OCI-LY7 (cell line): ENCODE results near the gene IKZF1. TPM values are rescaled to one million over a fixed set of nuclear protein-coding genes. Genes with fewer than 3 reads are reported as not detected.

Source experiments
- BruUV-seq: library from RNA; stranded (reverse); fragments of 400-500 nt; replicated peaks from 2 replicates; lab custom pipeline; 2021; lab: Mats Ljungman, UMichigan
- CTCF ChIA-PET: fragments of 300-600 bp; sonication (Branson Sonifier 250); formaldehyde crosslinking; loops from one replicate; lab custom pipeline; 2022; ENCODE audit warnings: antibody characterized with exemption; ENCODE audit not compliant: unreplicated experiment; lab: Charles Lee
- POLR2A ChIA-PET: fragments of 300-600 bp; sonication (Branson Sonifier 250); formaldehyde crosslinking; loops from one replicate; lab custom pipeline; 2022; ENCODE audit warnings: antibody characterized with exemption; lab: Charles Lee
- DNase-seq: peaks from one replicate; pipeline ENCODE4 v3.0.0-alpha.2; 2015; ENCODE audit warnings: low spot score
- H2AFZ ChIP-seq: fragments of 200-600 bp; sonication (generic), shearing (Covaris generic); 2 replicates; pipeline ENCODE4 v1.6.1; 2014; ENCODE audit warnings: mild to moderate bottlenecking, antibody characterized with exemption, low read length, moderate library complexity
- H3K27ac ChIP-seq: fragments of 200-600 bp; sonication (generic); 2 replicates; pipeline ENCODE4 v1.5.1; 2014; ENCODE audit warnings: mixed run types, low read depth, mild to moderate bottlenecking, moderate library complexity, low read length, inconsistent platforms; ENCODE audit not compliant: poor library complexity, severe bottlenecking
- H3K36me3 ChIP-seq: fragments of 200-600 bp; sonication (generic); 2 replicates; pipeline ENCODE4 v1.6.1; 2014; ENCODE audit warnings: mild to moderate bottlenecking, antibody characterized with exemption, low read length, moderate library complexity, mixed read lengths; ENCODE audit not compliant: insufficient read depth
- H3K4me1 ChIP-seq: fragments of 200-600 bp; sonication (generic); 2 replicates; pipeline ENCODE4 v1.5.1; 2014; ENCODE audit warnings: mild to moderate bottlenecking, low read length; ENCODE audit not compliant: insufficient read depth, poor library complexity, severe bottlenecking
- H3K4me2 ChIP-seq: fragments of 200-600 bp; sonication (generic); 2 replicates; pipeline ENCODE4 v1.6.1; 2014; ENCODE audit warnings: mild to moderate bottlenecking, low read length
- H3K4me3 ChIP-seq: fragments of 200-600 bp; sonication (generic); 2 replicates; pipeline ENCODE4 v1.5.1; 2014; ENCODE audit warnings: mild to moderate bottlenecking, low read depth, low read length; ENCODE audit not compliant: poor library complexity, severe bottlenecking
- H3K79me2 ChIP-seq: fragments of 200-600 bp; sonication (generic); 2 replicates; pipeline ENCODE4 v1.6.1; 2016; ENCODE audit warnings: low read depth, mild to moderate bottlenecking, low read length, moderate library complexity, mixed read lengths; ENCODE audit not compliant: insufficient read depth
- H3K9me2 ChIP-seq: fragments of 200-600 bp; sonication (generic); 2 replicates; pipeline ENCODE4 v1.6.1; 2016; ENCODE audit warnings: mild to moderate bottlenecking, low read length, mixed read lengths; ENCODE audit not compliant: insufficient read depth
- H3K9me3 ChIP-seq: fragments of 200-600 bp; sonication (generic); 2 replicates; pipeline ENCODE4 v1.6.1; 2014; ENCODE audit warnings: mild to moderate bottlenecking, mixed run types, low read length, mixed read lengths
- H4K20me1 ChIP-seq: fragments of 200-600 bp; sonication (generic); 2 replicates; pipeline ENCODE4 v1.6.1; 2014; ENCODE audit warnings: mild to moderate bottlenecking, antibody characterized with exemption, low read length, moderate library complexity, mixed read lengths; ENCODE audit not compliant: insufficient read depth
- EZH2phosphoT487 ChIP-seq: fragments of 200-600 bp; sonication (generic); IDR thresholded peaks from 2 replicates; pipeline ENCODE4 v1.6.1; 2018; ENCODE audit warnings: low read depth, borderline replicate concordance, mild to moderate bottlenecking, mixed run types, antibody characterized with exemption, low read length, moderate library complexity, mixed read lengths
- intact Hi-C: fragments of 100-400 bp; cut with micrococcal nuclease; formaldehyde crosslinking; loops from one replicate; pipeline ENCODE4 v1.10.0; 2022; ENCODE audit not compliant: unreplicated experiment
- total RNA-seq, 2 experiments: library from RNA; depleted of rRNA in 1 of 2; stranded (reverse); fragments of >200 nt in 1 of 2; shearing (Covaris generic) in 1 of 2; gene quantifications; 2 replicates each; pipeline ENCODE4 v1.2.3, GENCODE V29; 2014 to 2022
- TF ChIP-seq, protein P1 (sequence below): fragments of 200-600 bp; sonication (generic); conservative IDR thresholded peaks from 2 replicates; pipeline ENCODE4 v1.5.1; 2014; ENCODE audit warnings: mild to moderate bottlenecking, antibody characterized with exemption, low read length, moderate library complexity, mixed read lengths

IKZF1 gene
- total RNA-seq, 2 experiments from 2014 or later, result 108 to 161 TPM

DNA sequence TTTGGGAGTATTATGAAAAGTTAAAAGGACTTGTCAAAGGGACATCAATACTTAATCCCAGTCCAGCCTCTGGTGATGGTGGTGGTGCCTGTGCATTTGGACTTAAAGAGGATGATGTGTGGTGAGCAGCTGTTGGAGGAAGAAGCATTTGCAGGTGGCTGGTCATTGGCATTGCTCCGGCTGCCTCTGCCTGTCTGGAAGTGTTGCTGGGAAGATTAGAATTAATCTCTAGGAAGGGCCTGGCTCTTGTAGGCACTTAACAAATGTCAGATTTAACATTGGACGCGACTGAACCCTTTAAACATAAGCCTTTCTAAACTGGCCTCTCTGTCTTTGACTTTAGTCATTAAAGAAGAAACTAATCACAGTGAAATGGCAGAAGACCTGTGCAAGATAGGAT lies 86.9 kb downstream of the IKZF1 start:
- no peak overlapping the region for H3K4me3 ChIP-seq
- no TSS peak for BruUV-seq
- H3K4me2 ChIP-seq, result no peak overlapping the region
- ChIA-PET POLR2A (no interaction called here), CTCF (no interaction called here)
- intact Hi-C loops, result no loop called here
- peaks cover 4% of the 10 kb centered on the region; the same call in 1 of the 2 replicates for H3K79me2 ChIP-seq
- peaks cover 97% of the 10 kb centered on the region for H3K36me3 ChIP-seq
- no peak overlapping the region for H2AFZ ChIP-seq
- H3K27ac ChIP-seq, result no peak overlapping the region
- H3K4me1 ChIP-seq, result peaks cover 10% of the 10 kb centered on the region
- no peaks in the 10 kb centered on the region for H4K20me1 ChIP-seq
- H3K9me2 ChIP-seq, result no peaks in the 10 kb centered on the region
- no peaks in the 10 kb centered on the region for H3K9me3 ChIP-seq
- TF ChIP-seq, protein P1, sequence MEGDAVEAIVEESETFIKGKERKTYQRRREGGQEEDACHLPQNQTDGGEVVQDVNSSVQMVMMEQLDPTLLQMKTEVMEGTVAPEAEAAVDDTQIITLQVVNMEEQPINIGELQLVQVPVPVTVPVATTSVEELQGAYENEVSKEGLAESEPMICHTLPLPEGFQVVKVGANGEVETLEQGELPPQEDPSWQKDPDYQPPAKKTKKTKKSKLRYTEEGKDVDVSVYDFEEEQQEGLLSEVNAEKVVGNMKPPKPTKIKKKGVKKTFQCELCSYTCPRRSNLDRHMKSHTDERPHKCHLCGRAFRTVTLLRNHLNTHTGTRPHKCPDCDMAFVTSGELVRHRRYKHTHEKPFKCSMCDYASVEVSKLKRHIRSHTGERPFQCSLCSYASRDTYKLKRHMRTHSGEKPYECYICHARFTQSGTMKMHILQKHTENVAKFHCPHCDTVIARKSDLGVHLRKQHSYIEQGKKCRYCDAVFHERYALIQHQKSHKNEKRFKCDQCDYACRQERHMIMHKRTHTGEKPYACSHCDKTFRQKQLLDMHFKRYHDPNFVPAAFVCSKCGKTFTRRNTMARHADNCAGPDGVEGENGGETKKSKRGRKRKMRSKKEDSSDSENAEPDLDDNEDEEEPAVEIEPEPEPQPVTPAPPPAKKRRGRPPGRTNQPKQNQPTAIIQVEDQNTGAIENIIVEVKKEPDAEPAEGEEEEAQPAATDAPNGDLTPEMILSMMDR, result no peak
- DNase-seq, result no peak

DNA sequence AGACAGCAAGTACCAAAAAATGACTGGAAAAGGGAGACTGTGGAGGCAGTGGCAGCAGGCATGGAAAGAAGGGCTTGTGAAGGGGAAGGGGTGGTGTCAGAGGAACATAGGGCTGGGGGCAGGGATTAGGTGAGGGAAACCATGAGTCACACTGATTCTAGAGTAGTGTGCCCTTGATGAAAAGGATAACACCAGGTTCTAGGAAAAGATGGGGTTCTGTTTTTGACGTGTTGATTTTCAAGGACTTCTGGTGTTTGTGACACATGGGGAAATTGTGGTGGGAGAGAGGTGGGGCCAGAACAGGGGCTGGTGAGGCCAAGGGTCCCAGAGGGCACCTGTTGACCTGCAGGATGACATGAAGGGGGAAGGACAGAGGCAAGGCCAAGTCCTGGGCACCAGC lies 88.6 kb downstream of the IKZF1 start:
- intact Hi-C loops, result no loop called here
- Histone ChIP-seq H4K20me1 (no peaks in the 10 kb centered on the region), H3K9me3 (no peaks in the 10 kb centered on the region), H3K4me3 (no peak overlapping the region), H3K9me2 (no peaks in the 10 kb centered on the region), H3K36me3 (peaks cover 98% of the 10 kb centered on the region), H3K4me2 (no peak overlapping the region), H3K4me1 (peaks cover 11% of the 10 kb centered on the region), H3K27ac (no peak overlapping the region), H2AFZ (no peak overlapping the region), H3K79me2 (peaks cover 4% of the 10 kb centered on the region; the same call in 1 of the 2 replicates)
- no TSS peak for BruUV-seq
- TF ChIP-seq EZH2phosphoT487, result no peak
- TF ChIP-seq, protein P1, result no peak
- ChIA-PET POLR2A (interaction anchor here (1.2 kb wide), 1 partner anchor 141 kb away, joined by 3 read pairs; no protein-coding TSS in a partner anchor), CTCF (no interaction called here)
- no peak for DNase-seq

DNA sequence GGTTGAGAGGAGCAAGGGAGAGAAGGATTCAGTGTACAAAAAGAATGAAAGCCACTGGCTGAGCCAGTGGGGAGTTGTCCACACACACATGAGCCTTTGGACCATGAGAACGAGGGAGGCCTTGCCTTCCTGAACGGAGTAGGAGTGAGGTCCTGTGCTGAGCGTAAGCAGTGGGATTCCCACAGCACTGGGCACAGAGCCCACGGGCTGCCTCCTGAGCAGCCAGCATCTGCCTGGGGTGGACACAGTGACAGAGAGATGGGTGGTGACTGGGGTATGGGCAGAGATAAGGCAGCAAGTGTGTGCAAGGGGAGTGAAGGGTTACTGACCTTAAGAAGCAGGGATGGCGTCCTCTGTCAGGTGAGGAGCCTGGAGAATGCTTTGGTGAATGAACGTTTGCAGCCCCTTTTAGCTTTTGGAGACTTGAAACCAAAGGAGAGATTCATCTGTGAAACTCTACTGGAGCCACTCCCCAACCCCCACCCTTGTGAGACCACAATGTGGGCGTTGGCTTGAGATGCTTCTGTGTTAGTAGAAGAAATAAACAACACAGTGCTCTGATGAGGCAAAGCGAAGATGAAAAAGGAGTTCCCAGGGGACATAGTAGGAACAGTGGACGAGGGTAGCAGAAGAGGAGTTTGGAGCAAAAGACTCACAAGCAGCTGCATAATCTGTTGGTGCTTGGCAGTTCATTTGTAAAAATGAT lies 89.2 kb downstream of the IKZF1 start:
- CTCF ChIA-PET, result no interaction called here
- DNase-seq, result no peak
- Histone ChIP-seq H4K20me1 (no peaks in the 10 kb centered on the region), H3K4me3 (no peak overlapping the region), H3K36me3 (peaks cover 98% of the 10 kb centered on the region), H2AFZ (no peak overlapping the region), H3K4me1 (peaks cover 11% of the 10 kb centered on the region), H3K9me3 (no peaks in the 10 kb centered on the region), H3K4me2 (no peak overlapping the region), H3K27ac (no peak overlapping the region), H3K9me2 (no peaks in the 10 kb centered on the region), H3K79me2 (peaks cover 4% of the 10 kb centered on the region; the same call in 1 of the 2 replicates)
- BruUV-seq, result no TSS peak
- intact Hi-C loops, result no loop called here
- TF ChIP-seq, protein P1, result no peak
- no peak for TF ChIP-seq EZH2phosphoT487
- POLR2A ChIA-PET, result no interaction called here
